Measurements from ENCODE around the gene ZNF662.

Gene ZNF662

DNA sequence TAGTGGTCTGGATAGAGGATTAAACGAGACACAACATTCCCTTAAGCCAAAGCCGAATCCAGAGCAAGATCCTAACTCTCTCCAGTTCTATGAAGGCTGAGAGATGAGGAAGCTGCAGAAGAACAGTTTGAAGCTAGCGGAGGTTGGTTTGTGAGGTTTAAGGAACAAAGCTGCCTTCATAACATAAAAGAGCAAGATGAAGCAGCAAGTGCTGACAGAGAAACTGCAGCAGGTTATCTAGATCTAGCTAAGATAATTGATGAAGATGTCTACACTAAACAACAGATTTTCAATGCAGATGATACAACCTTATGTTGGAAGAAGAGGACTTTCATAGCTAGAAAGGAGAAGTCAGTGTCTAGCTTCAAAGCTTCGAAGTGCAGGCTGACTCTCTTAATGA is 58.3 kb downstream of the ZNF662 start:
- H3K4me3 ChIP-seq (ENCODE audit: low read depth, low read length) = no peak overlapping the region
- DNase-seq (ENCODE audit: low read depth, low spot score) = no peak
- no peak for TF ChIP-seq CTCF (IDR thresholded peaks at IDR 0.05; ENCODE audit: low read depth, low read length)
- in situ Hi-C loops (cut with HindIII; ENCODE audit: low sequenced_read_pairs) = no loop called here

All from astrocyte of the spinal cord (primary cell).